HG03097 (cell line): Measurements from ENCODE around the gene CCDC134.
"Not testable (repeated sequence)": the region's sequence is repeated elsewhere in the genome, so short reads cannot be mapped to it uniquely, and the experiment has no call there.

Source experiments
- ATAC-seq: cut with Tn5 transposase; IDR thresholded peaks from one replicate; pipeline ENCODE4 v1.9.1; 2021; ENCODE audit not compliant: unreplicated experiment, low FRiP score

The CCDC134 gene

DNA sequence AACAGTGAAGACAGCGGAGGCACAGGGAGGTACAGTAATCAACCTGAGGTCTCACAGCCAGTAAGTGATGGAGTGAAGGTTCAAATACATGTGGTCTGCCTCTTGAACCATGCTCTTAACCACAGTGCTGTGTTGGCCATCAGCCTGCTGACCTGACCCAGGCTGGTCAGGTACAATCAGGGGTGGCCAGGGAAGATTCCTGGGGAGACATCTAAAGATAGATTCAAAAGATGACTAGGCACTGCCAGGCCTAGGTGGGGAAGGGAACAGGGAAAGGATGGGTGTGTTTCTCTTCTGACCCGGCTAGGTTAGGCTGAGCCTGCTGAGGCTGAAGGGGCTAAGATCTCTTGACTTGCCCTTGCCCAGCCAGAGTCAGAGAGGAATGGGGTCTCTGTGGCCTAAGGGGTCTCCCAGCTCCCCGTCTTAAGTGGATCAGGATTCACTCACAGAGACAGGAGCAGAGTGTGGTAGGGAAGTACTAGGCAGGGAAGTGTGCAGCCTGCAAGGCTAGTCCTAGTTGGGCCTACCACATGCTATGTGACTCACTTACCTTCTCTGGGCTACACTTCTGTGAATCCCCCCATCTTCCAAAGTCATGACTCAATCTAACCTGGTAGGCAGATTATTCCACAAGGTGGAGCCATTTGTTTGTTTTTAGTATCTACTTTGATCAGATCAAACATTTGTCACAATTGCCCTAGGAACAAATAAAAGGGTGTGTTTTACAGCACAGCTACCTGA, 22.0 kb downstream of the CCDC134 start:
- ATAC-seq: no peak

DNA sequence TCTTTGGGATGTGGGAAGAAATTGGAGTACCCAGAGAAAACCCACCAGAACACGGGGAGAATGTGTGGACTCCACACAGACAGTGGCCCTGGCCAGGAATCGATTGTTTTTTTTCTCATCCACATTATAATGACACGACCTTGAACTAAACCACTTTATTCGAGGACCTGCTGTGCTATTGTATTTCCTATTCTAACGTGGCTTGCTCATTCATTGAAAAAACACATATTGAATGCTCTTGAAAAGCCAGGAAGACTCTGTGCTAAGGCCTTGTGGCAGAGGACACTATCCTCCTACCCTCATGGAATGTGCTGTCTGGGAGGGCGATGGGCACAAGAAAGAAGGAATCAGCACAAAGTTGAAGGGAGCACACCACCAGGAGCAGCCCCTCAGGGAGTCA, 23.3 kb downstream of the CCDC134 start:
- no peak for ATAC-seq

DNA sequence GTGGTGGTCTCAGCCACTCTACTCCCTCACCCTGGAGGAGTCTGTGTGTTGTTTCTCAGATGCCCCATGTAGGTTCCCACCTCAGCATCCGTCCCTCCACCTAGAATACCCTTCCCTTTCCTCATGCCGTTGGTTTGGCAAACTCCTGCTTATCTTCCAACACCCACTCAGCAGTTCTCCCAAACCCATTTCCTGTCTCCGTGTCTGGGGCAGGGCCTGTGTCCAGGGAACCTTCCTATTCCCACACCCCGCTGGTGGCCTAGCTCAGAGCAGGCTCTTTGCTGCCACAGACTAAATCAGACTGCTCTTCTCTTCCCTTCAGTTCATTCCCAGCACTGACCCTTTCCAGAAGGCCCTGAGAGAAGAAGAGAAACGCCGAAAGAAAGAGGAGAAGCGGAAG, 24.9 kb downstream of the CCDC134 start:
- ATAC-seq: no peak

DNA sequence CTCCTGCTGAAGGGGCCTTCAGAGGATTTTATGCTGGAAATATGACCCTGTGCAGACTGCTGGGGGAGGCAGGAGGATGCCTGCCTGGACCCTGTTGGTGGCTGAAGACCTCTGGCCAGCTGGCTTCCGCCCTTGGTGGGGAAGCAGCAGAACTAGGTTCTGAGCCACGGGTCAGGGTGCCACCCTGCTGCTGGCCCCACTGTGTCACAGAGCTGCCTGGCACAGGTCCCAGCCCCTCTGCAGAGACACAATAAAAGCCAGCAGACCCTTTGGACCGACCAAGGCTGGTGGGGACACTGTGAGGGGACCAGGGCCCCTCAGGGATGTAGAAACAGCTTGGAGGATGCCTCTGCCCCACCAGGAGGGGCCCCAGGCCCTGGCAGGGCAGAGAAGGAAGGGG, 25.5 kb downstream of the CCDC134 start:
- no peak for ATAC-seq

DNA sequence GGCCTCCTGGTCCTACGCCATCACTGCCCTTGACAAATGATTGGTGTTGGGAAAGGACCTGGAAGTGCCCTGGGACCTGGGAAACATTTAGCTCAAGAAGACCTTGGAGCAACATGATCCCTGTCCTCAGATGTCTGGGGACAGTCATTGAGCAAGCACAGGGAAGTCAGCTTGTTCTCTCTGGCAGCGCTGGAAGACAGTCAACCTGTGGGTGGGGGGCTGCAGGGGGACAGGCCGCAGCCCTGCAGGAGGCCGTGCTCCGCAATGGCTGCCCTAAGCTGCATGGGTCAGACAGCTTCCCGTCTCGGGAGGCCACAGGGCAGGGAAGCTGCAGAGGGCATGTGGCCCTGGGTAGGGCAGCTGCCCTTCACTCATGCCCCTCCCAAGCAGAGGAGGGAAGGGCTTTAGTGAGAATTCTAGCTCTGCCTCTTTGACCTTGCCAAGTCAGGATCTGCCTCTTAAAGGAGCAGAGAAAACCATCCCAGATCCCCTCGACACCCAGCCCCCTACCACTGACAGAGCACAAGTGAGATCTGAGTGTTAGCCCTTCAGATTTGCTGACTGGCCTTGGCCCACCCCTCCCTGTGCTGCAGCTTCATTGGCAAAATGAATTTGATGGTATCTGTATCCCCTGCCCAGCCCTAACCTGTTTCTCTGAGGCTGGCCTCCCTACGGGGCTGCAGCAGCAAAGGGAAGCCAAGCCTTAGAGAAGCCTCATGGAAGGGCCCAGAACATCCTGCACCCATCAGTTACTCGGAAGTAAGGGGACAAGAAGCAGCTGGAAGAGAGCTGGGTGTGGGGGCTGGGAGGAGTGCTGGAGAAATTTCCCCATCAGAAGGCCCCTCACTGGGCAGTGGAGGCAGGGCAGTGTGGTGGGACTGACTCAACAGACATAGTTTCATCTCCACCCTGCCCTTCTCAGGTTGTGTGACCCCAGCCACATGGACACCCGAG, 26.2 kb downstream of the CCDC134 start:
- no peak for ATAC-seq

DNA sequence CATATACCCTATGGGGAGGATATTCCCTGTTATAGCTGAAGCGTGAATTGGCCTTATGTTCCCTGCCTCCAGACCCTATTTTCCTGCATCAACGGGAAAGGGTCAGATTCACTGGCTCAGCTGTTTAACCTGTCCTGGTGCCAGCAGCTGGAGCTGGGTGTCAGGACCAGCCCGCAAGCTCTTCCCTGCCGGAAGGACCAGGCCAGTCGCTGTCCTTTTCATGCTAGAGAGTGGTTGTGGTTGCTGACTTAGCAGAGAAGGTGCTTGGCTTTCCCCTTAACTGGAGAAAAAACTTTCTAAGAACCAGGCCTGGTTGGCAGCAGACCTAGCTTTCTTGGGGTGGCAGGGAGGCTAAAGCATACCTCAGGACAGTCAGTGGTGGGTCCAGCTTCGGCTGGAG, 27.2 kb downstream of the CCDC134 start:
- no peak for ATAC-seq

DNA sequence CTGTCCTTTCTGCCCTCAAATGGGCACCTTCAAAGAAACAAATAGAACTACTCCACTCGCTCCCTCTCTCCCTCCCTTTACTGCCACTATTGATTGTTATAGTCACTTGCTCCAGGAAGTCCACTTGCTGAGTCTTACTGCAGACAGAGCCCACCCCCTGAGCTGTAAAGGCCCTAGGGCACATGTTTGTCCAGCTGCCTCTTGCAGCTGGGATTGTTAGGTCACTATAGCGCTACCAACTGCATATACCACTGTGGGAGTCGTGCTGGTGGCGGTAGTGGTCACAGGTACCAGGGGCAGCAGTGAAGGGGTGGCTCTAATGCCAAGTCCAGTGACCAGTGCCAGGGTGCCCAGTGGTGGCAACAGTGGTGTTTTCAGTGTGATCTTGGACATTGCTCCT, 28.0 kb downstream of the CCDC134 start:
- no peak for ATAC-seq

DNA sequence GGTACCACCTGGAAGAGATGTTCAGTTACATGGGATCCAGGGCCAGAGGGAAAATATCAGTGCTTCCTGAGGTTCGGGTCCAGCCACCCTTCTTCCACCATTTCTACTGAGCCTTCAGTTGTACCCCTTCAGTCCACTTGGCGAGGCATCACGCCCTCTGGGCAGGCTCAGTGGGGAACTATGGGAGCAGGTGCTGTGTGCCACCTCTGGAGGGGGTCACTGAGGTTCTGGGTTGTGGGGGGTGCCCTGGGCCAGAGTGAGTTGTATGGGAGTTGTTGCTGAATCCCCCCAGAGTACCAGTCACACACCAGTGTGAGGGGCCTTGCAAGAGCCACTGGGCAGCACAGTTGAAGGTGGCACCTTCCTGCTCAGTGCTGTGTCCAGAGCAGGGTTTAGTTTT, 29.7 kb downstream of the CCDC134 start:
- no peak for ATAC-seq

DNA sequence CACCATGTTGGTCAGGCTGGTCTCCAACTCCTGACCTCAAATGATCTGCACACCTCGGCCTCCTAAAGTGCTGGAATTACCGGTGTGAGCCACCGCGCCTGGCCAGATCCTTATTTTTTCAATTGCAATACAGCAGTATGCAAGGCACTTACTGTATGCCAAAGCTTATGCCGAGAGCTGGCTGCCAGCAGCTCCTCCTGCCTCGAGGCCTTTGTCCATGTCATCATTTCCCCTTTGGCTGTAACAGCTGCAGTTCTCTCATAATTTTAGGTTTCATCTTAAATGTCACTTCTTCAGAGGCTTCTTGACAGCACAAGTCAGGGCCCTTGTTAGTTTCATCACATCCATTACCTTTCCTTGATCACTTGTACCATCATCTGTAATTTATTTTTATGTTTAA, 30.9 kb downstream of the CCDC134 start:
- ATAC-seq: no peak

DNA sequence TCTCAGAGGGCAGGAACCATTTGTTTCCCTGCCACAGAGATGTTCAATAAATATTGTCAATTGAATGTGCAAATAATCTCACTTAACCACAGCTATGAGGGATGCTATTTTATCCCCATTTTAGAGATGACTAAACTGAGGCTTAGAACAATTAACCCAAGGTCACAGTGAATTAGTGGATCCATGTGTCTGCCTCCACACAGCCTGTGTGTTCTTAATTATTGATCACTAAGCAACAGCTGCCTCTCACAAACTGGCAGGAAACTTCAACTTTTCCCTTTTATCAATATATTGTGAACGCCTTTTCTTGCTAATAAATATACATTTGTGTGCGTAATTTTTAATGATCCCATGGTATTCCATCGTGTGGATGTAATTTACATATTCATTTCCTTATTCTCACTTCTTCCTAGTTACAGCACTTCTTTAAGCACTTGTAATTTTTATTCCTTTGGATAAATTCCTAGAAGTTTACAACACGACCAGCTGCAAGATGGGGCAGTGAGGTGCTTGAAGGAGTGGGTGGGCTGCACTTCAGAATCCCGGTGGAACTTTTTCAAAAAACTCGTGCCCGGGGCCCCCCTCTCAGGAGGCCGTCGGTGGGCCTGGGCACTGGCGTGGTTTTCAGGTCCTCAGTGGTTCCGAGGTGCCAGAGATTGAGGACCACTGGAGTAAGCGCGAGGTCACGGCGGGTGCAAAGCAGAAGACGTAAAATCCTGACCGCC, 31.5 kb downstream of the CCDC134 start:
- no peak for ATAC-seq

DNA sequence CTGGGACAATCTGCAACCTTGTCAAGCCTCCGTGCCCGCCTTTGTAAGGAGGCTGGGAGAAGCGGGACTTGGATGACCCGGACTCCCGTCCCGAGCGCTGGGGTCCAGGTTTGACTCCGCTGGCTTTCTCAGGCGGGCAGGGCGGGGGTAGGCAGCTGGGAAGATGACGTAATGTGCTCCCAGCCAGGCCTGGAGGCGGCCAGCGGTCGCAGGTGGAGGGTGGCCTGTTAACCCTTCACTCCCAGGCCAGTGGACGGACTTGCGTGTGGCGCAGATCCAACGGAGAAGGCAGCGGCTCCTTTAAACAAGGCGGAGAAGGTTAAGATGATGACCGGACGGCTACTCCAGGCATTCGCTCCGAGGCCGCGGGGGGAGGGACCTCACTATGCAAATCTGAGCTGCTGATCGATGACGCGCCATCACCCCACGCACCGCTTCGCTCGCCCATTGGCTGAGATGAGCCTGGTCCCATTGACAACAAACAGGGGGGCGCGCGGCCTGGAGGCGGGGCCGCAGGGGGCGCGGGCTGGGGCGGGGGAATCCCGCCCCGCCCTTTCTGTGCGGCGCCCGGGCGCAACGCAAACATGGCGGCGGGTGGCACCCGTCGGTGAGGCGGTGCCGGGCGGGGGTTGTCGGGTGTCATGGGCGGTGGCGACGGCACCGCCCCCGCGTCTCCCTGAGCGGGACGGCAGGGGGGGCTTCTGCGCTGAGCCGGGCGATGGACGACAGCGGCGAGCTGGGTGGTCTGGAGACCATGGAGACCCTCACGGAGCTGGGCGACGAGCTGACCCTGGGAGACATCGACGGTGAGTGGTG, 32.3 kb downstream of the CCDC134 start, which contains the start of gene SREBF2:
Gene SREBF2 (plus strand): TSS at position 553 of the 816 bp plus-strand sequence. CDS start 166 bp downstream, at position 719.
- peak; percentile 87 for ATAC-seq

DNA sequence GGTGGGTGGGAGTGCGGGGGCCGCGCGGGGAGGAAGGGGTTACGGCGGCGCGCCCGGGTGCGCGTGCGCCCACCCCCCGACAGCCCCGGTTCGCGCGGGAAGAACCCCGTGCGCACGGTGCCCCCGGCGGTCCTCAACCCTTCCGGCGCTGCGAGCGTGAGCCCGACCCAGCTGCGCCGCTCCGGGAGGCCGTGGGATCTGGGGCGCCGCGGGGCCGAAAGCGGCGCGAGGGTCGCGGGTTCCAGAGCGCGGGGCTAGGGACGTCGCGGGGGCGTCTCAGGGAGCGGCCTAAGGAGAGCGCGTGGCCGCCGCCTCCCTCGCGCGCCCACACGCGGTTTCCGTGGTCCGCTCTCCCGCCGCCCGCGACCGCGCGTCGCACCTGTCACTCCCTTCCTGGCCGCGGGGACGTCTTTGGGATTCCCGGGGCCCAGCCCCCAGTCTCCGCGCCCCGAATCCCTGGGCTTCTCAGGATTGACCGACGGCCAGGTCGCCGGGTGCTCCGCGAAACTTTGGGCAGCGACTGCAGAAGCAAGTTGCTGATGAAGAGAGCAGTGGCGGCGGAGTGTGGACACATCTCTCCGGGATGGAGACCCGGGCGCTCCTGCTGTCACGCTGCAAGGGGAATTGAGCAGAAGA, 33.0 kb downstream of the CCDC134 start:
- ATAC-seq: no peak

DNA sequence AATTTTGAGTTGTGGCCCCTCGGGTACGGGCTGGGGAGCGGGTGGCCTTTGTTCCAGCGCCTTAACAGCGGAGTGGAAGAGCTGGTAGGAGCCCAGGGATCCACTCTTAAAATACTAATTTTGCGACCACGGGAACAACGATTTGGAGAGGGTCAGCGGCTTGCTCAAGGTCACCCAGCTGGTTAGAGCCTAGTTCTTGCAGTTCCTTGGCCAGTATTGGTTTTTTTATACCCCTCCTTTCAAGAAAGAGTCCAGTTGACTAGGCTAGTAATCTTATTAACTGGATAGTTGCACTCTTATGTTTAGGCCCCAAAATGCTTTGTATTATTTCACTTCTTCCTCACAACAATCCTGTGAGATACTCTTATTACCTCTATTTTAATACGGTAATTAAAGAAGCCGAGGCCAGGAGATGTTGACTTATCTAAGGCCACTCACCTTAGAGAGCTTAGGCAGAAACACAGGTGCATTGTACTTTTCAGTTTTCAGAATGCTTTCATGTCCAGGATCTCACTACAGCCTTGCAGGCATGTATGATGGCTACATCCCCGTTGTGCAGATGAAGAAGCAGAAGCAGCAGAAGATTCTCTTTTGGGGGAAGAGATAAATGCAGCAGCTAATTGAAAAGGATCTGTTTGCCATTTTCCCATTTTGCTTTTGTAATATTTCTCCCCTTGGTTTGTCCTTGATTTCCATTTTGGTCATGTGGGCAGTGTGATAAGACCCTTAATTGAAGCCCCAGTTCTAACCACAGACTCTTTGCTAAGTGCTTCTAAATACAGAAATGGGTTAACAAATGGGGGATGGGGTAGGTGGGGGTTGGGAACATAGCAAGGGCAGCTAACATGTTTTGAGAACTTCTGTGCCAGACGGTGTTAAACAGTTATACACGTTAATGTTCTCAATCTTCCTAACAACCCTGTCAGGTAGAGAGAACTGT, 33.8 kb downstream of the CCDC134 start:
- no peak for ATAC-seq

DNA sequence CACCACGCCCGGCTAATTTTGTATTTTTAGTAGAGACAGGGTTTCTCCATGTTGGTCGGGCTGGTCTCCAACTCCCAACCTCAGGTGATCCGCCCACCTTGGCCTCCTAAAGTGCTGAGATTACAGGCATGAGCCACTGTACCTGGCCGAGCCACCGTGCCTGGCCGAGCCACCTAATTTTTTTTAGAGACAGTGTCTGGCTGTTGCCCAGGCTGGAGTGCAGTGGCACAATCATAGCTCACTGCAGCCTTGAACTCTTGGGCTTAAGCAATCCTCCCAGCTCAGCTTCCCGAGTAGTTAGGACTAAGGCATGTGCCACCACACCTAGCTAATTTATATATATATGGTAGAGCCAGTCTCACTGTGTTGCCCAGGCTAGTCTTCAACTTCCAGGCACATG, 35.0 kb downstream of the CCDC134 start:
- ATAC-seq: not testable (repeated sequence)

DNA sequence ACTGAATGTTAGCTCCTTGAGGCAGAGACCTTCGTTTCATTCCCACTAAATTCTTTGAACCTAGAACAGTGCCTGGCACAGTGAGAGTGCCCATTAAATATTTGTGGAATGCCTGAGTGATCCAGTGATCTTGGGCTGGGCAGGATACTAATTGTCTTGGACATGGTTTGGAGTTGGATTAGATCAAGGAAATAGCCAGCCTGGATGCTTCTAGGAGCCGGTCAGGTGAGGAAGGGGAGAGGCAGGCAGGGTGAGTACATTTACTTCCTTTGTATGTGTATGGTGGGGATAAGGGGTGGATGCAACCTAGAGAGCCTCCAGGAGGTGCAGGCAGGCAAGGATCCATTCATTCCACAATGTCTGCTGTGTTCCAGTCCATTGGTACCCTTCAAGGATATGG, 36.1 kb downstream of the CCDC134 start:
- no peak for ATAC-seq

DNA sequence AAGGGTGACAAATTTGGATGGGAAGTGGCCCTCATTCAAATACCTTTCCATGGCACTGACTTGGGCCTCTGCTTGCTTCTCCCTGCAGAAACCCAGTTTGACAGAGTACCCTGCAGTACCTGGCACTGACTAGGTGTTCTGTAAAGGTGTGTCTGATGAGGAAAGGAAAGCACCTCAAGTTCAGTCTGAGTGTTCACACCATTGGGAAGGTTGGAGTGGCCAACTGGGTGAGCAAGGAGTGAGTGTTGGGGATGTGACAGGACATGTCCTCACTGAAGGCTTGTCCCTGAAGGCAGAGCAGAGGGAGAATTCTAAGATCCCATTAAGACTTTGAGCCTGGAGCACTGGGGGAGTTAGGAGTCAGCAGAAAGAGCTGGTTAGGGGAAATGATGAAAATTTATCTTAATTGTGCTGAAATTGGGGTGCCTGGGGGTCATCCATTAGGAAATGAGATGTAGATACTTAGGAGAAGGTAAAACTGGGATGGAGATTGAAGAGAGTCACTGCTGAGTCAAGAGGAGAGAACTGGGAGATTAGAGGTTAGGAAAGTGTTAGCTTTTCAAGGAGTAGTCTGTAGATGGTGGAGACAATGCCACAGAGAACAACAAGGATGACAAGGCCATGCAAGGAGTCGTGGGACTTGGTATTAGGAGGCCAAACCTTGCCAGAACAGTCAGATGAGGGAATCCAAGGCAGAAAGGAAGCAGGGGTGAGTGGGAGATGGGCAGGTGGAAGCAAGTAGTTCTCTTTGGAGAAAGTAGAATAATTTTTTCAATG, 38.6 kb downstream of the CCDC134 start:
- no peak for ATAC-seq

DNA sequence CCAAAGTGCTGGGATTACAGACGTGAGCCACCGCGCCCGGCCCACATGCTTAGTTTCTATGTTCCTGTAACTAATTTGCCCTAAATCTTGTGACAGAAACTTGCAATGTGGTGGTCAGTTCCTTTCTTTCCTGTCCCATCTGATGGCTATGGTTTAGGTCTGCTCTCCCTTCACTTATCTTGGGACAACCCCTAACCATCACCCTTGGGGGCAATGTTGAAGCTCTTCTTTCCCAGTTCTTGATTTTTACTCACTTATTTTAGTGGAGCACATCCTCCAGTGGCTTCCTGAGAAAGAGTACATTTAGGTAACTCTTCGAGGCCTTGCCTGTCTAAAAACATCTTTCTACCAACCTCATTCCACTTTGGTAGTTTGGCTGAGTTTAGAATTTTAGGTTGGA, 39.7 kb downstream of the CCDC134 start:
- ATAC-seq: no peak
